ENCODE data around the gene FBXO48. TPM values are rescaled to one million over a fixed set of nuclear protein-coding genes. Genes with fewer than 3 reads are reported as not detected.

Gene FBXO48
- total and polyA plus RNA-seq, 2 of the 4 experiments (the other 2 are of a cell fraction) = 0.18 to 0.43 TPM

DNA sequence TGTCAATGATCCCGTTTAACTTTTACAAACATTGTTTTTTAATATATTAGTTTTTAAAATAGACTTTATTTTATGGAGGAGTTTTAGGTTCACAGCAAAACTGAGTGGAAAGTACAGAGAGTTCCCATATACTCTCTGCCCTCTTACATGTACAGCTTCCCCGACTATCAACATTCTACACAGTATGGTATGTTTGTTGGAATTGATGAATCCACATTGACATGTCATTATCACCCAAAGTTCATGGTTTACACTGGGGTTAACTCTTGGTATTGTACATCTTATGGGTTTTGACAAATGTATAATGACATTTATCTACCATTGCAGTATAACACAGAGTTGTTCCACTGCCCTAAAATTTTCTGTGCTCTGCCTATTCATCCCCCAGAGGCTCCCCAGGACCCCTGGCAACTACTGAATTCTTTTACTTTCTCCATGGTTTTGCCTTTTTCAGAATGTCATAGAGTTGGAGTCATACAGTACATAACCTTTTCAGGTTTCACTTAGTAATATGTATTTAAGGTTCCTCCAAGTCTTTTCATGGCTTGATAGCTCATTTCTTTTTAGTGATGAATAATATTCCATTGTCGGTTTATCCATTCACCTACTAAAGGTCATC lies 5.8 kb upstream of the FBXO48 start:
- Histone ChIP-seq H3K56ac (ENCODE audit: extremely low read depth, insufficient read depth, low read length) (no peak overlapping the region), H3K4me1 (ENCODE audit: control insufficient read depth, insufficient read depth, low read length) (peaks cover 2% of the 10 kb centered on the region; the same call in 1 of the 2 replicates), H3K14ac (replicated peaks; ENCODE audit: low read depth, low read length) (no peak overlapping the region), H3K9me1 (ENCODE audit: insufficient read depth, low read length) (0 out of 2 replicates have a peak, but pooled peaks cover 2% of the 10 kb centered on the region), H4K8ac (ENCODE audit: low read depth in 2 of 2, low read length in 2 of 2) (no peak overlapping the region), H3K18ac (ENCODE audit: low read depth, low read length) (no peak overlapping the region), H3K79me1 (ENCODE audit: low read depth in 1 of 2, low read length in 2 of 2) (peaks cover 4 to 5% of the 10 kb centered on the region in 2 experiments; a peak in 3 of 4 replicates), H3K27ac (ENCODE audit: insufficient read depth, low read length) (no peak overlapping the region), H2BK5ac (ENCODE audit: low read depth, low read length, poor library complexity, severe bottlenecking) (no peak overlapping the region), H3K9me3 (ENCODE audit: control insufficient read depth, insufficient read depth, low read length) (no peaks in the 10 kb centered on the region), H3K4me3 (ENCODE audit: insufficient read depth, low read depth, low read length) (no peak overlapping the region), H2BK120ac (ENCODE audit: low read depth, low read length) (no peak overlapping the region), H4K20me1 (ENCODE audit: insufficient read depth, low read length) (peaks cover 3% of the 10 kb centered on the region; the same call in 1 of the 2 replicates), H4K91ac (ENCODE audit: insufficient read depth, low read depth, low read length) (no peak overlapping the region), H2AK9ac (replicated peaks; ENCODE audit: low read depth, low read length, poor library complexity) (no peak overlapping the region), H2BK20ac (ENCODE audit: low read depth, low read length) (no peak overlapping the region), H3K4ac (ENCODE audit: low read depth, low read length) (no peak overlapping the region), H3K23ac (ENCODE audit: low read depth, low read length) (no peak overlapping the region), H3K9ac (ENCODE audit: low read depth, low read length) (no peak overlapping the region), H3K27me3 (ENCODE audit: control insufficient read depth, insufficient read depth, low read length) (no peaks in the 10 kb centered on the region), H2BK15ac (ENCODE audit: low read depth, low read length) (no peak overlapping the region), H4K5ac (ENCODE audit: low read depth, low read length) (no peak overlapping the region), H2AK5ac (ENCODE audit: low read depth, low read length) (no peak overlapping the region), H3K36me3 (ENCODE audit: control insufficient read depth, insufficient read depth, low read length) (no peaks in the 10 kb centered on the region), H2AFZ (replicated peaks; ENCODE audit: low read length, poor library complexity) (no peak overlapping the region), H3K4me2 (ENCODE audit: low read depth, low read length) (no peak overlapping the region)
- no CpG with 5 or more reads among the region's 3 CpGs for WGBS, 2 experiments (ENCODE audit: extremely low coverage in 2 of 2, insufficient read length in 1 of 2)
- dilution Hi-C loops (cut with HindIII; ENCODE audit: low sequenced_read_pairs, unreplicated experiment) (no loop called here), in situ Hi-C loops (cut with MboI; ENCODE audit: low sequenced_read_pairs) (no loop called here), intact Hi-C loops (cut with micrococcal nuclease) (no loop called here)
- no TSS peak for BruUV-seq (replicated peaks)
- no peak for TF ChIP-seq FOS (IDR thresholded peaks at IDR 0.05; ENCODE audit: low read depth, low read length)
- TF ChIP-seq, protein P1, sequence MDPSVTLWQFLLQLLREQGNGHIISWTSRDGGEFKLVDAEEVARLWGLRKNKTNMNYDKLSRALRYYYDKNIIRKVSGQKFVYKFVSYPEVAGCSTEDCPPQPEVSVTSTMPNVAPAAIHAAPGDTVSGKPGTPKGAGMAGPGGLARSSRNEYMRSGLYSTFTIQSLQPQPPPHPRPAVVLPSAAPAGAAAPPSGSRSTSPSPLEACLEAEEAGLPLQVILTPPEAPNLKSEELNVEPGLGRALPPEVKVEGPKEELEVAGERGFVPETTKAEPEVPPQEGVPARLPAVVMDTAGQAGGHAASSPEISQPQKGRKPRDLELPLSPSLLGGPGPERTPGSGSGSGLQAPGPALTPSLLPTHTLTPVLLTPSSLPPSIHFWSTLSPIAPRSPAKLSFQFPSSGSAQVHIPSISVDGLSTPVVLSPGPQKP (IDR thresholded peaks at IDR 0.05; ENCODE audit: borderline replicate concordance, low read depth, low read length) = no peak
- TF ChIP-seq RFX5 (IDR thresholded peaks at IDR 0.05; ENCODE audit: low read depth, low read length) = no peak
- no peak for TF ChIP-seq MAZ (IDR thresholded peaks at IDR 0.05; ENCODE audit: borderline replicate concordance, low read depth, low read length)
- no peak for TF ChIP-seq MAFK (IDR thresholded peaks at IDR 0.05; ENCODE audit: low read depth, low read length)
- TF ChIP-seq, protein P2, sequence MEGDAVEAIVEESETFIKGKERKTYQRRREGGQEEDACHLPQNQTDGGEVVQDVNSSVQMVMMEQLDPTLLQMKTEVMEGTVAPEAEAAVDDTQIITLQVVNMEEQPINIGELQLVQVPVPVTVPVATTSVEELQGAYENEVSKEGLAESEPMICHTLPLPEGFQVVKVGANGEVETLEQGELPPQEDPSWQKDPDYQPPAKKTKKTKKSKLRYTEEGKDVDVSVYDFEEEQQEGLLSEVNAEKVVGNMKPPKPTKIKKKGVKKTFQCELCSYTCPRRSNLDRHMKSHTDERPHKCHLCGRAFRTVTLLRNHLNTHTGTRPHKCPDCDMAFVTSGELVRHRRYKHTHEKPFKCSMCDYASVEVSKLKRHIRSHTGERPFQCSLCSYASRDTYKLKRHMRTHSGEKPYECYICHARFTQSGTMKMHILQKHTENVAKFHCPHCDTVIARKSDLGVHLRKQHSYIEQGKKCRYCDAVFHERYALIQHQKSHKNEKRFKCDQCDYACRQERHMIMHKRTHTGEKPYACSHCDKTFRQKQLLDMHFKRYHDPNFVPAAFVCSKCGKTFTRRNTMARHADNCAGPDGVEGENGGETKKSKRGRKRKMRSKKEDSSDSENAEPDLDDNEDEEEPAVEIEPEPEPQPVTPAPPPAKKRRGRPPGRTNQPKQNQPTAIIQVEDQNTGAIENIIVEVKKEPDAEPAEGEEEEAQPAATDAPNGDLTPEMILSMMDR (conservative IDR thresholded peaks at IDR 0.05; ENCODE audit: low read depth, low read length) = no peak
- no peak for TF ChIP-seq NFE2L2 (IDR thresholded peaks at IDR 0.05; ENCODE audit: low read depth, low read length)
- TF ChIP-seq CHD1 (IDR thresholded peaks at IDR 0.05; ENCODE audit: low read depth, low read length) = no peak
- TF ChIP-seq SMC3 (IDR thresholded peaks at IDR 0.05; ENCODE audit: low read depth, low read length) = no peak
- no peak for TF ChIP-seq BHLHE40 (IDR thresholded peaks at IDR 0.05; ENCODE audit: low read depth, low read length)
- TF ChIP-seq RAD21 (IDR thresholded peaks at IDR 0.05; ENCODE audit: low read length) = no peak
- no peak for TF ChIP-seq RCOR1 (IDR thresholded peaks at IDR 0.05; ENCODE audit: insufficient replicate concordance, low read length)
- TF ChIP-seq, protein P3, sequence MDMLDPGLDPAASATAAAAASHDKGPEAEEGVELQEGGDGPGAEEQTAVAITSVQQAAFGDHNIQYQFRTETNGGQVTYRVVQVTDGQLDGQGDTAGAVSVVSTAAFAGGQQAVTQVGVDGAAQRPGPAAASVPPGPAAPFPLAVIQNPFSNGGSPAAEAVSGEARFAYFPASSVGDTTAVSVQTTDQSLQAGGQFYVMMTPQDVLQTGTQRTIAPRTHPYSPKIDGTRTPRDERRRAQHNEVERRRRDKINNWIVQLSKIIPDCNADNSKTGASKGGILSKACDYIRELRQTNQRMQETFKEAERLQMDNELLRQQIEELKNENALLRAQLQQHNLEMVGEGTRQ (IDR thresholded peaks at IDR 0.05; ENCODE audit: low read depth, low read length) = no peak
- TF ChIP-seq POLR2A (IDR thresholded peaks at IDR 0.05; ENCODE audit: low read depth, low read length) = no peak
- no peak for TF ChIP-seq CEBPB (IDR thresholded peaks at IDR 0.05; ENCODE audit: low read depth, low read length)
- no peak for TF ChIP-seq MXI1 (IDR thresholded peaks at IDR 0.05; ENCODE audit: borderline replicate concordance, low read depth, low read length)
- POLR2A ChIA-PET (ENCODE audit: unreplicated experiment) = no interaction called here
- CTCF ChIA-PET = interaction anchor here (1.1 kb wide), 2 partner anchors 9 to 15 kb away, joined by 3 to 4 read pairs; no protein-coding TSS in a partner anchor
- no peak for DNase-seq
- no peak for ATAC-seq (ENCODE audit: low read depth)

Data from IMR-90 (cell line).